HepG2 (cell line): ENCODE data around the gene MTIF2. TPM values are rescaled to one million over a fixed set of nuclear protein-coding genes. Genes with fewer than 3 reads are reported as not detected.
A peak's percentile ranks its signal among the peaks of the same experiment; 100 is the strongest.

Experiments
- HOXD1 ChIP-seq: sonication (generic); formaldehyde crosslinking; IDR thresholded peaks from 2 replicates; pipeline ENCODE4 v1.5.0; 2020; ENCODE audit warnings: missing genetic modification reagents
- IKZF1 ChIP-seq: fragments of 450-650 bp; IDR thresholded peaks from 2 replicates; pipeline ENCODE4 v1.7.1; 2016
- JUNB ChIP-seq: sonication (generic); formaldehyde crosslinking; IDR thresholded peaks from 2 replicates; pipeline ENCODE4 v1.8.0; 2022; ENCODE audit warnings: missing genetic modification reagents, mild to moderate bottlenecking, borderline replicate concordance
- MLLT10 ChIP-seq: sonication (generic); formaldehyde crosslinking; IDR thresholded peaks from 2 replicates; pipeline ENCODE4 v1.4.0; 2020; ENCODE audit warnings: missing genetic modification reagents
- MTF1 ChIP-seq: sonication (generic); formaldehyde crosslinking; IDR thresholded peaks from 2 replicates; pipeline ENCODE4 v1.5.0; 2020; ENCODE audit warnings: missing genetic modification reagents
- MXD3 ChIP-seq: IDR thresholded peaks from 2 replicates; pipeline ENCODE4 v1.6.1; 2016; ENCODE audit warnings: mild to moderate bottlenecking, missing biosample characterization, missing genetic modification reagents
- NCOA1 ChIP-seq: sonication (generic); formaldehyde crosslinking; IDR thresholded peaks from 2 replicates; pipeline ENCODE4 v1.9.0; 2021; ENCODE audit warnings: missing genetic modification reagents
- NR2F1 ChIP-seq, 2 experiments: fragments of 450-650 bp in 1 of 2; formaldehyde crosslinking in 1 of 2; IDR thresholded peaks; 2 replicates each; pipeline versions ENCODE4 v1.5.0 to v1.6.1; 2016 to 2020; ENCODE audit warnings: mild to moderate bottlenecking in 1 of 2, missing compliant biosample characterization in 1 of 2, missing genetic modification reagents in 1 of 2, moderate library complexity in 1 of 2
- RAD21 ChIP-seq: fragments of 450-650 bp; formaldehyde crosslinking; IDR thresholded peaks from 2 replicates; pipeline ENCODE4 v1.5.0; 2020; ENCODE audit warnings: mild to moderate bottlenecking
- REPIN1 ChIP-seq: sonication (generic); formaldehyde crosslinking; IDR thresholded peaks from 2 replicates; pipeline ENCODE4 v1.8.0; 2022; ENCODE audit warnings: missing genetic modification reagents, low read depth, mild to moderate bottlenecking, borderline replicate concordance
- TMF1 ChIP-seq: sonication (generic); formaldehyde crosslinking; IDR thresholded peaks from 2 replicates; pipeline ENCODE4 v1.8.1; 2022; ENCODE audit warnings: low read depth, missing genetic modification reagents
- ZBTB7B ChIP-seq: sonication (generic); formaldehyde crosslinking; IDR thresholded peaks from 2 replicates; pipeline ENCODE4 v1.4.0; 2020; ENCODE audit warnings: missing genetic modification reagents
- ZFP1 ChIP-seq: IDR thresholded peaks from 2 replicates; pipeline ENCODE4 v1.6.1; 2016
- ZMYM2 ChIP-seq: sonication (generic); formaldehyde crosslinking; IDR thresholded peaks from 2 replicates; pipeline ENCODE4 v1.8.0; 2022; ENCODE audit warnings: mild to moderate bottlenecking, missing genetic modification reagents
- ZMYM4 ChIP-seq: sonication (generic); formaldehyde crosslinking; IDR thresholded peaks from 2 replicates; pipeline ENCODE4 v1.8.1; 2023; ENCODE audit warnings: mild to moderate bottlenecking, missing genetic modification reagents
- ZNF101 ChIP-seq: sonication (generic); formaldehyde crosslinking; IDR thresholded peaks from 2 replicates; pipeline ENCODE4 v1.4.0; 2020; ENCODE audit warnings: mild to moderate bottlenecking, low read depth, missing genetic modification reagents, borderline replicate concordance
- ZNF121 ChIP-seq: sonication (generic); formaldehyde crosslinking; IDR thresholded peaks from 2 replicates; pipeline ENCODE4 v1.5.0; 2020; ENCODE audit warnings: mild to moderate bottlenecking, missing genetic modification reagents
- ZNF17 ChIP-seq: sonication (generic); formaldehyde crosslinking; IDR thresholded peaks from 2 replicates; pipeline ENCODE4 v1.5.0; 2020; ENCODE audit warnings: mild to moderate bottlenecking, missing genetic modification reagents
- ZNF180 ChIP-seq: sonication (generic); formaldehyde crosslinking; IDR thresholded peaks from 2 replicates; pipeline ENCODE4 v1.4.0; 2020; ENCODE audit warnings: low read depth, missing genetic modification reagents, borderline replicate concordance
- ZNF275 ChIP-seq: sonication (generic); formaldehyde crosslinking; IDR thresholded peaks from 2 replicates; pipeline ENCODE4 v1.8.0; 2022; ENCODE audit warnings: missing genetic modification reagents, mild to moderate bottlenecking, inconsistent platforms, borderline replicate concordance
- ZNF3 ChIP-seq: IDR thresholded peaks from 2 replicates; pipeline ENCODE4 v1.7.0; 2017; ENCODE audit warnings: inconsistent platforms
- ZNF570 ChIP-seq: sonication (generic); formaldehyde crosslinking; IDR thresholded peaks from 2 replicates; pipeline ENCODE4 v1.4.0; 2020; ENCODE audit warnings: mild to moderate bottlenecking, missing genetic modification reagents, borderline replicate concordance
- ZNF607 ChIP-seq: sonication (generic); formaldehyde crosslinking; IDR thresholded peaks from 2 replicates; pipeline ENCODE4 v1.5.1; 2020; ENCODE audit warnings: missing genetic modification reagents, mild to moderate bottlenecking, borderline replicate concordance
- ZNF7 ChIP-seq: IDR thresholded peaks from 2 replicates; pipeline ENCODE4 v1.6.1; 2016; ENCODE audit warnings: missing biosample characterization, missing genetic modification reagents
- ZNF747 ChIP-seq: sonication (generic); formaldehyde crosslinking; IDR thresholded peaks from 2 replicates; pipeline ENCODE4 v1.8.1; 2023; ENCODE audit warnings: missing genetic modification reagents, mild to moderate bottlenecking, borderline replicate concordance
- ZNF780A ChIP-seq: sonication (generic); formaldehyde crosslinking; IDR thresholded peaks from 2 replicates; pipeline ENCODE4 v1.8.0; 2022; ENCODE audit warnings: mild to moderate bottlenecking, missing genetic modification reagents, moderate library complexity
- ZXDC ChIP-seq: sonication (generic); formaldehyde crosslinking; IDR thresholded peaks from 2 replicates; pipeline ENCODE4 v1.5.0; 2020; ENCODE audit warnings: mild to moderate bottlenecking, missing genetic modification reagents
- ZZZ3 ChIP-seq: sonication (generic); formaldehyde crosslinking; IDR thresholded peaks from 2 replicates; pipeline ENCODE4 v1.4.0; 2020; ENCODE audit warnings: missing genetic modification reagents, mild to moderate bottlenecking, borderline replicate concordance
- polyA plus RNA-seq, 8 experiments: library from polyadenylated mRNA; depleted of rRNA in 3 of 8; stranded (reverse) in 7 of 8; unstranded in 1 of 8; fragments of >200 nt; fragmentation: Illumina TruSeq in 4 of 8; extraction: Trizol in 4 of 8; gene quantifications; 2 replicates each; pipeline versions ENCODE4 v1.2.1 to v1.2.3, GENCODE V29; 2011 to 2016; ENCODE audit warnings: low read depth in 4 of 8, missing spikeins in 1 of 8, mixed read lengths in 1 of 8; ENCODE audit not compliant: insufficient read depth in 1 of 8
- total RNA-seq, 5 experiments: library from RNA; depleted of rRNA; stranded (reverse); fragments of >200 nt; fragmentation: Illumina TruSeq; extraction: Trizol; gene quantifications; 2 replicates each; pipeline ENCODE4 v1.2.3, GENCODE V29; 2016; ENCODE audit warnings: low read depth in 1 of 5

The MTIF2 gene
- total and polyA plus RNA-seq, 2 of the 13 experiments (the other 11 are each of a cell fraction or from before 2014, with no cell fraction given), result 32.1 to 92.1 TPM

- TF ChIP-seq ZNF180 (no peak), MLLT10 (CRISPR knock-in tag) (no peak), MXD3 (CRISPR knock-in tag) (peak; percentile 95), ZNF17 (CRISPR knock-in tag) (no peak), ZNF747 (CRISPR knock-in tag) (peak; percentile 99), ZXDC (peak; percentile 99), ZFP1 (CRISPR knock-in tag) (peak; percentile 97), JUNB (no peak; the same call in 1 of the 2 replicates), ZBTB7B (peak; percentile 87), HOXD1 (CRISPR knock-in tag) (peak; percentile 86), ZNF570 (CRISPR knock-in tag) (0 out of 2 replicates have a peak, but pooled peaks have one; percentile 73), ZNF3 (CRISPR knock-in tag) (no peak), TMF1 (CRISPR knock-in tag) (peak; percentile 58; the same call in 1 of the 2 replicates), NR2F1 (CRISPR knock-in tag; IDR thresholded peaks at IDR 0.05) (peak; percentile 73 to 77), ZZZ3 (peak; percentile 96; the same call in 1 of the 2 replicates), ZNF607 (CRISPR knock-in tag) (peak; percentile 93), ZNF121 (peak; percentile 74; the same call in 1 of the 2 replicates), REPIN1 (CRISPR knock-in tag) (peak; percentile 98), ZNF101 (CRISPR knock-in tag) (no peak), ZNF7 (CRISPR knock-in tag) (no peak), RAD21 (CRISPR knock-in tag) (no peak; the same call in 1 of the 2 replicates), IKZF1 (no peak), ZMYM2 (CRISPR knock-in tag) (no peak; the same call in none of the 2 replicates), ZNF780A (CRISPR knock-in tag) (no peak), ZNF275 (CRISPR knock-in tag) (peak; percentile 95; the same call in 1 of the 2 replicates), ZMYM4 (CRISPR knock-in tag) (peak; percentile 99), MTF1 (CRISPR knock-in tag) (no peak; the same call in none of the 2 replicates), NCOA1 (CRISPR knock-in tag) (peak; percentile 82)
Observed at GRCh38 chr2:55268907-55269644, at the start of gene MTIF2 (continued).
